IMR-90 (cell line): ENCODE measurements around the gene NNAT. TPM values are rescaled to one million over a fixed set of nuclear protein-coding genes. Genes with fewer than 3 reads are reported as not detected.

Experiments
- ATAC-seq: fragments of 200-7000 bp; cut with Tn5 transposase; 2 replicates; pipeline ENCODE4 v1.9.1; 2020; ENCODE audit warnings: low read depth, mild to moderate bottlenecking, moderate library complexity
- BruUV-seq: library from RNA; stranded (reverse); fragments of 400-500 nt; replicated peaks from 2 replicates; lab custom pipeline; 2021; lab: Mats Ljungman, UMichigan
- CTCF ChIA-PET: fragments of 300-600 bp; formaldehyde crosslinking; extraction: SDS; loops from one replicate; lab custom pipeline; 2021; ENCODE audit warnings: antibody characterized with exemption; lab: Yijun Ruan, JAX
- POLR2A ChIA-PET: fragments of 300-600 bp; sonication (Branson Sonifier 250); formaldehyde crosslinking; loops from one replicate; lab custom pipeline; 2022; ENCODE audit warnings: antibody characterized with exemption; ENCODE audit not compliant: unreplicated experiment; lab: Charles Lee
- DNase-seq: peaks from one replicate; pipeline ENCODE4 v3.0.0; 2013
- H2AFZ ChIP-seq: replicated peaks from 2 replicates; pipeline ENCODE3; 2013; ENCODE audit warnings: low read length, mild to moderate bottlenecking; ENCODE audit not compliant: poor library complexity
- H2AK5ac ChIP-seq: 2 replicates; pipeline ENCODE4 v1.6.1; 2013; ENCODE audit warnings: low read depth, low read length, inconsistent platforms
- H2AK9ac ChIP-seq: replicated peaks from 2 replicates; pipeline ENCODE3; 2013; ENCODE audit warnings: mild to moderate bottlenecking, low read depth, low read length, moderate library complexity; ENCODE audit not compliant: poor library complexity
- H2BK120ac ChIP-seq: 2 replicates; pipeline ENCODE4 v1.6.1; 2013; ENCODE audit warnings: low read depth, low read length, inconsistent platforms
- H2BK15ac ChIP-seq: 3 replicates; pipeline ENCODE4 v1.6.1; 2013; ENCODE audit warnings: low read depth, low read length, inconsistent platforms
- H2BK20ac ChIP-seq: 2 replicates; pipeline ENCODE4 v1.6.1; 2013; ENCODE audit warnings: low read depth, mild to moderate bottlenecking, inconsistent platforms, low read length, moderate library complexity
- H2BK5ac ChIP-seq: 2 replicates; pipeline ENCODE4 v1.6.1; 2013; ENCODE audit warnings: mild to moderate bottlenecking, low read depth, low read length, inconsistent platforms; ENCODE audit not compliant: poor library complexity, severe bottlenecking
- H3K14ac ChIP-seq: replicated peaks from 2 replicates; pipeline ENCODE4 v1.6.1; 2013; ENCODE audit warnings: low read depth, low read length, inconsistent platforms
- H3K18ac ChIP-seq: 2 replicates; pipeline ENCODE4 v1.6.1; 2013; ENCODE audit warnings: low read depth, low read length, control low read depth
- H3K23ac ChIP-seq: 2 replicates; pipeline ENCODE4 v1.6.1; 2013; ENCODE audit warnings: low read depth, low read length, inconsistent platforms
- H3K27ac ChIP-seq: 2 replicates; pipeline ENCODE4 v1.5.1; 2013; ENCODE audit warnings: mild to moderate bottlenecking, control low read depth, low read length; ENCODE audit not compliant: insufficient read depth
- H3K27me3 ChIP-seq: 2 replicates; pipeline ENCODE4 v1.6.1; 2013; ENCODE audit warnings: low read length; ENCODE audit not compliant: control insufficient read depth, insufficient read depth
- H3K36me3 ChIP-seq: 2 replicates; pipeline ENCODE4 v1.6.1; 2013; ENCODE audit warnings: low read length, mixed read lengths; ENCODE audit not compliant: control insufficient read depth, insufficient read depth
- H3K4ac ChIP-seq: 2 replicates; pipeline ENCODE4 v1.6.1; 2013; ENCODE audit warnings: low read depth, low read length, inconsistent platforms
- H3K4me1 ChIP-seq: 2 replicates; pipeline ENCODE4 v1.6.1; 2013; ENCODE audit warnings: low read length, mixed read lengths; ENCODE audit not compliant: control insufficient read depth, insufficient read depth
- H3K4me2 ChIP-seq: 2 replicates; pipeline ENCODE4 v1.6.1; 2013; ENCODE audit warnings: low read depth, mild to moderate bottlenecking, control low read depth, low read length, moderate library complexity
- H3K4me3 ChIP-seq: 2 replicates; pipeline ENCODE4 v1.5.1; 2013; ENCODE audit warnings: low read depth, mild to moderate bottlenecking, control low read depth, low read length, moderate library complexity; ENCODE audit not compliant: insufficient read depth
- H3K56ac ChIP-seq: 2 replicates; pipeline ENCODE4 v1.6.1; 2013; ENCODE audit warnings: low read length, inconsistent platforms; ENCODE audit not compliant: insufficient read depth; ENCODE audit errors: extremely low read depth
- H3K79me1 ChIP-seq, 2 experiments: 2 replicates each; pipeline ENCODE4 v1.6.1; 2013; ENCODE audit warnings: low read length in 2 of 2, inconsistent platforms in 1 of 2, low read depth in 1 of 2
- H3K9ac ChIP-seq: 2 replicates; pipeline ENCODE4 v1.6.1; 2013; ENCODE audit warnings: low read depth, low read length, control low read depth
- H3K9me1 ChIP-seq: 2 replicates; pipeline ENCODE4 v1.6.1; 2013; ENCODE audit warnings: low read length, inconsistent platforms; ENCODE audit not compliant: insufficient read depth
- H3K9me3 ChIP-seq: 2 replicates; pipeline ENCODE4 v1.6.1; 2013; ENCODE audit warnings: low read length; ENCODE audit not compliant: control insufficient read depth, insufficient read depth
- H4K20me1 ChIP-seq: 2 replicates; pipeline ENCODE4 v1.6.1; 2013; ENCODE audit warnings: low read length, inconsistent platforms; ENCODE audit not compliant: insufficient read depth
- H4K5ac ChIP-seq: 2 replicates; pipeline ENCODE4 v1.6.1; 2013; ENCODE audit warnings: mild to moderate bottlenecking, low read depth, low read length, control low read depth
- H4K8ac ChIP-seq, 2 experiments: 2 replicates each; pipeline ENCODE4 v1.6.1; 2013; ENCODE audit warnings: low read depth in 2 of 2, low read length in 2 of 2, control low read depth in 1 of 2, inconsistent platforms in 1 of 2
- H4K91ac ChIP-seq: 2 replicates; pipeline ENCODE4 v1.6.1; 2013; ENCODE audit warnings: low read depth, low read length, inconsistent platforms; ENCODE audit not compliant: insufficient read depth
- BHLHE40 ChIP-seq: fragments of 150-350 bp; IDR thresholded peaks from 2 replicates; pipeline ENCODE4 v1.6.1; 2016; ENCODE audit warnings: mild to moderate bottlenecking, low read depth, low read length
- CEBPB ChIP-seq: IDR thresholded peaks from 2 replicates; pipeline ENCODE4 v1.6.1; 2012; ENCODE audit warnings: low read depth, low read length, improper control_type of control experiment
- CHD1 ChIP-seq: IDR thresholded peaks from 2 replicates; pipeline ENCODE4 v1.6.1; 2012; ENCODE audit warnings: low read depth, low read length, improper control_type of control experiment
- FOS ChIP-seq: fragments of 150-350 bp; IDR thresholded peaks from 2 replicates; pipeline ENCODE4 v1.6.1; 2016; ENCODE audit warnings: low read depth, low read length
- MAZ ChIP-seq: IDR thresholded peaks from 2 replicates; pipeline ENCODE4 v1.6.1; 2012; ENCODE audit warnings: low read depth, mild to moderate bottlenecking, low read length, improper control_type of control experiment, moderate library complexity, borderline replicate concordance
- MXI1 ChIP-seq: IDR thresholded peaks from 2 replicates; pipeline ENCODE4 v1.6.1; 2012; ENCODE audit warnings: low read depth, mild to moderate bottlenecking, low read length, moderate library complexity, borderline replicate concordance
- NFE2L2 ChIP-seq: fragments of 150-350 bp; IDR thresholded peaks from 2 replicates; pipeline ENCODE4 v1.6.1; 2016; ENCODE audit warnings: low read depth, mild to moderate bottlenecking, low read length
- POLR2A ChIP-seq: IDR thresholded peaks from 2 replicates; pipeline ENCODE4 v1.6.1; 2012; ENCODE audit warnings: mild to moderate bottlenecking, low read depth, low read length
- RAD21 ChIP-seq: IDR thresholded peaks from 2 replicates; pipeline ENCODE4 v1.6.1; 2012; ENCODE audit warnings: low read length, improper control_type of control experiment
- RFX5 ChIP-seq: IDR thresholded peaks from 2 replicates; pipeline ENCODE4 v1.8.0; 2012; ENCODE audit warnings: low read depth, mild to moderate bottlenecking, low read length, moderate library complexity
- SMC3 ChIP-seq: fragments of 150-350 bp; IDR thresholded peaks from 2 replicates; pipeline ENCODE4 v1.6.1; 2016; ENCODE audit warnings: low read depth, mild to moderate bottlenecking, antibody characterized with exemption, low read length, moderate library complexity
- WGBS, 2 experiments: methylation state at CpG; one replicate each; pipeline versions ENCODE4 v1.1.5 to v1.1.7; 2013; ENCODE audit warnings: missing lambda C conversion rate in 2 of 2; ENCODE audit not compliant: insufficient read length in 1 of 2; ENCODE audit errors: extremely low coverage in 2 of 2; 5-methylcytosine and 5-hydroxymethylcytosine counted together
- dilution Hi-C: fragments of 300-500 bp; cut with HindIII; formaldehyde crosslinking; loops from one replicate; pipeline ENCODE4 v1.14.3; 2018; ENCODE audit warnings: low sequenced_read_pairs; ENCODE audit not compliant: unreplicated experiment
- in situ Hi-C: fragments of 300-500 bp; cut with MboI; formaldehyde crosslinking; loops from 3 replicates; pipeline ENCODE4 v1.14.3; 2019; ENCODE audit warnings: low sequenced_read_pairs, inconsistent platforms, mixed read lengths
- intact Hi-C: fragments of 100-400 bp; cut with micrococcal nuclease; formaldehyde crosslinking; loops from 2 replicates; pipeline ENCODE4 v1.10.0; 2022
- polyA plus RNA-seq, 3 experiments: library from polyadenylated mRNA; depleted of rRNA; stranded (reverse); fragments of >200 nt; gene quantifications; 2 replicates each; pipeline ENCODE4 v1.2.3, GENCODE V29; 2012; ENCODE audit warnings: low replicate concordance in 1 of 3
- total RNA-seq: library from RNA; depleted of rRNA; stranded (reverse); fragments of >200 nt; gene quantifications from 2 replicates; pipeline ENCODE4 v1.2.3, GENCODE V29; 2012
- TF ChIP-seq, protein P1 (sequence below): fragments of 150-350 bp; IDR thresholded peaks from 2 replicates; pipeline ENCODE4 v1.6.1; 2016; ENCODE audit warnings: low read depth, mild to moderate bottlenecking, low read length, moderate library complexity, borderline replicate concordance
- TF ChIP-seq, protein P2 (sequence below): fragments of 150-350 bp; IDR thresholded peaks from 2 replicates; pipeline ENCODE4 v1.6.1; 2017; ENCODE audit warnings: mild to moderate bottlenecking, antibody characterized with exemption, low read length, low read depth

Gene NNAT
- total and polyA plus RNA-seq, 2 of the 4 experiments (the other 2 are of a cell fraction), result 2.0 to 6.5 TPM

GRCh38 chr20:37560629-37561028 lies 39.6 kb downstream of the NNAT start:
- in situ Hi-C loops (loop anchor here (10.0 kb wide), 2 partner anchors 494 to 664 kb away; no protein-coding TSS in a partner anchor), dilution Hi-C loops (no loop called here), intact Hi-C loops (no loop called here)
- ATAC-seq (no peak), DNase-seq (no peak)
- Histone ChIP-seq H3K56ac (no peak overlapping the region), H4K8ac (no peak overlapping the region), H2BK15ac (no peak overlapping the region), H3K14ac (no peak overlapping the region), H2BK5ac (no peak overlapping the region), H4K91ac (no peak overlapping the region), H4K5ac (no peak overlapping the region), H3K4ac (no peak overlapping the region), H2AK9ac (no peak overlapping the region), H3K9me1 (no peaks in the 10 kb centered on the region), H3K27me3 (peaks cover 41% of the 10 kb centered on the region), H3K9me3 (no peaks in the 10 kb centered on the region), H3K36me3 (no peaks in the 10 kb centered on the region), H2AK5ac (no peak overlapping the region), H3K4me3 (no peak overlapping the region), H3K23ac (no peak overlapping the region), H3K9ac (no peak overlapping the region), H3K79me1 (no peaks in the 10 kb centered on the region), H4K20me1 (no peaks in the 10 kb centered on the region), H2BK120ac (no peak overlapping the region), H2BK20ac (no peak overlapping the region), H3K27ac (no peak overlapping the region), H3K18ac (no peak overlapping the region), H2AFZ (no peak overlapping the region), H3K4me2 (no peak overlapping the region), H3K4me1 (no peaks in the 10 kb centered on the region)
- WGBS, 2 experiments, result no CpG with 5 or more reads among the region's 4 CpGs
- no TSS peak for BruUV-seq
- POLR2A ChIA-PET, result no interaction called here
- TF ChIP-seq, protein P1, sequence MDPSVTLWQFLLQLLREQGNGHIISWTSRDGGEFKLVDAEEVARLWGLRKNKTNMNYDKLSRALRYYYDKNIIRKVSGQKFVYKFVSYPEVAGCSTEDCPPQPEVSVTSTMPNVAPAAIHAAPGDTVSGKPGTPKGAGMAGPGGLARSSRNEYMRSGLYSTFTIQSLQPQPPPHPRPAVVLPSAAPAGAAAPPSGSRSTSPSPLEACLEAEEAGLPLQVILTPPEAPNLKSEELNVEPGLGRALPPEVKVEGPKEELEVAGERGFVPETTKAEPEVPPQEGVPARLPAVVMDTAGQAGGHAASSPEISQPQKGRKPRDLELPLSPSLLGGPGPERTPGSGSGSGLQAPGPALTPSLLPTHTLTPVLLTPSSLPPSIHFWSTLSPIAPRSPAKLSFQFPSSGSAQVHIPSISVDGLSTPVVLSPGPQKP, result no peak
- no peak for TF ChIP-seq RFX5
- TF ChIP-seq, protein P2, sequence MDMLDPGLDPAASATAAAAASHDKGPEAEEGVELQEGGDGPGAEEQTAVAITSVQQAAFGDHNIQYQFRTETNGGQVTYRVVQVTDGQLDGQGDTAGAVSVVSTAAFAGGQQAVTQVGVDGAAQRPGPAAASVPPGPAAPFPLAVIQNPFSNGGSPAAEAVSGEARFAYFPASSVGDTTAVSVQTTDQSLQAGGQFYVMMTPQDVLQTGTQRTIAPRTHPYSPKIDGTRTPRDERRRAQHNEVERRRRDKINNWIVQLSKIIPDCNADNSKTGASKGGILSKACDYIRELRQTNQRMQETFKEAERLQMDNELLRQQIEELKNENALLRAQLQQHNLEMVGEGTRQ, result no peak
- no peak for TF ChIP-seq MXI1
- no peak for TF ChIP-seq CHD1
- TF ChIP-seq CEBPB, result no peak
- no peak for TF ChIP-seq SMC3
- TF ChIP-seq MAZ, result no peak
- no peak for TF ChIP-seq POLR2A
- TF ChIP-seq BHLHE40, result no peak
- no peak for TF ChIP-seq RAD21
- no peak for TF ChIP-seq NFE2L2
- no peak for TF ChIP-seq FOS
- CTCF ChIA-PET, result no interaction called here
